Testis (tissue), 2 donors: ENCODE data around the gene C18orf32.

Experiments
- CTCF ChIP-seq, 3 experiments: fragments of 450-650 bp in 2 of 3; fragments of 200-600 bp in 1 of 3; sonication (generic) in 1 of 3; IDR thresholded peaks; one replicate each; pipeline ENCODE4 v1.5.1; 2016 to 2019; ENCODE audit warnings: antibody characterized with exemption in 3 of 3, mild to moderate bottlenecking in 2 of 3, moderate library complexity in 1 of 3
- POLR2A ChIP-seq: fragments of 450-650 bp; IDR thresholded peaks from one replicate; pipeline ENCODE4 v1.6.1; 2017; ENCODE audit warnings: antibody characterized with exemption, mild to moderate bottlenecking, moderate library complexity

DNA sequence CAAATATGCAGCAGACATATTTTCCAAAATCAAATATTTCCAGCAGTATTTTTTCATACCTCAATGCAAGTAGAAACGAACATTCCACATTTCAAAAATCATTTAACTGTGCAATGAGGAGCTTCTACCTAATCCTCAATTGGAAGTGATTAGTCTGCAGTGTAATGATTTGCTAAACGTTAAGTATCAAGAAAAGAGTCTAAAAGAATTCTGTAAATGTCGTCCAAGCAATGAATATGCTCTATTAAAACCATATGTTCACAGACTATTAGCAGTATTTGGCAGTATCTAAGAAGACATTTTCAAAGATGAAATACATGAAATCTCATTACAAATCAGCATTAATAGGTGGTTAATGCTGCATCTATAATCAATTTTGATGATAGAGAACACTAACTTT, 42.5 kb downstream of the C18orf32 start:
- no peak for TF ChIP-seq CTCF (IDR thresholded peaks at IDR 0.05)
- no peak for TF ChIP-seq POLR2A
